ENCODE results near the gene PRICKLE1. TPM values are rescaled to one million over a fixed set of nuclear protein-coding genes. Genes with fewer than 3 reads are reported as not detected.
"Not testable (repeated sequence)": the region's sequence is repeated elsewhere in the genome, so short reads cannot be mapped to it uniquely, and the experiment has no call there.

PRICKLE1 gene
- total RNA-seq, 1 donor from 2014 or later, result 14.4 TPM

GRCh38 chr12:42568952-42569915, 20.3 kb downstream of the PRICKLE1 start:
- DNase-seq (no peak), ATAC-seq (ENCODE audit: poor library complexity) (peak; percentile 81)
- intact Hi-C loops (cut with DNase I), result loop anchor here (5.0 kb wide), 1 partner anchor 87 kb away; no protein-coding TSS in a partner anchor

- no peak for DNase-seq
- intact Hi-C loops (cut with DNase I), result loop anchor here (5.0 kb wide), 1 partner anchor 83 kb away; no protein-coding TSS in a partner anchor
Measured at GRCh38 chr12:42565633-42566032, 23.9 kb downstream of the PRICKLE1 start.

GRCh38 chr12:42564996-42565395, 24.6 kb downstream of the PRICKLE1 start:
- no peak for ATAC-seq (ENCODE audit: poor library complexity)

More at GRCh38 chr12:42565633-42566032, 23.9 kb downstream of the PRICKLE1 start:
- peak; percentile 79 for ATAC-seq (ENCODE audit: poor library complexity)

GRCh38 chr12:42564556-42564955, 25.0 kb downstream of the PRICKLE1 start:
- intact Hi-C loops (cut with DNase I), result no loop called here
- DNase-seq (no peak), ATAC-seq (ENCODE audit: poor library complexity) (no peak)

More at GRCh38 chr12:42564996-42565395, 24.6 kb downstream of the PRICKLE1 start:
- no peak for DNase-seq
- intact Hi-C loops (cut with DNase I), result loop anchor here (5.0 kb wide), 1 partner anchor 83 kb away; no protein-coding TSS in a partner anchor

- ATAC-seq (ENCODE audit: poor library complexity) (peak; percentile 78), DNase-seq (no peak)
- intact Hi-C loops (cut with DNase I), result no loop called here
Measured at GRCh38 chr12:42560977-42561376, 28.6 kb downstream of the PRICKLE1 start.

GRCh38 chr12:42557586-42558172, 31.9 kb downstream of the PRICKLE1 start:
- DNase-seq, result no peak
- intact Hi-C loops (cut with DNase I), result no loop called here
- peak; percentile 74 for ATAC-seq (ENCODE audit: poor library complexity)

- intact Hi-C loops (cut with DNase I), result no loop called here
- DNase-seq (no peak), ATAC-seq (ENCODE audit: poor library complexity) (peak; percentile 62)
Measured at GRCh38 chr12:42556917-42557316, 32.6 kb downstream of the PRICKLE1 start.

- intact Hi-C loops (cut with DNase I), result no loop called here
Measured at GRCh38 chr12:42552822-42553221, 36.7 kb downstream of the PRICKLE1 start.

GRCh38 chr12:42550800-42551199, 38.7 kb downstream of the PRICKLE1 start:
- ATAC-seq (ENCODE audit: poor library complexity), result no peak
- intact Hi-C loops (cut with DNase I), result no loop called here
- no peak for DNase-seq

More at GRCh38 chr12:42552822-42553221, 36.7 kb downstream of the PRICKLE1 start:
- ATAC-seq (ENCODE audit: poor library complexity) (no peak), DNase-seq (no peak)

GRCh38 chr12:42546709-42547108, 42.8 kb downstream of the PRICKLE1 start:
- DNase-seq (no peak), ATAC-seq (ENCODE audit: poor library complexity) (no peak)
- intact Hi-C loops (cut with DNase I), result no loop called here

GRCh38 chr12:42541965-42542364, 47.6 kb downstream of the PRICKLE1 start:
- intact Hi-C loops (cut with DNase I), result no loop called here
- no peak for DNase-seq
- ATAC-seq (ENCODE audit: poor library complexity), result no peak

GRCh38 chr12:42541308-42541707, 48.2 kb downstream of the PRICKLE1 start:
- intact Hi-C loops (cut with DNase I); ATAC-seq (ENCODE audit: poor library complexity); DNase-seq: not testable (repeated sequence)

- DNase-seq, result no peak
- intact Hi-C loops (cut with DNase I), result no loop called here
- no peak for ATAC-seq (ENCODE audit: poor library complexity)
Measured at GRCh38 chr12:42539696-42540095, 49.9 kb downstream of the PRICKLE1 start.

GRCh38 chr12:42538203-42538602, 51.3 kb downstream of the PRICKLE1 start:
- ATAC-seq (ENCODE audit: poor library complexity), result no peak

GRCh38 chr12:42534184-42534838, 55.2 kb downstream of the PRICKLE1 start:
- ATAC-seq (ENCODE audit: poor library complexity) (peak; percentile 81), DNase-seq (no peak)
- intact Hi-C loops (cut with DNase I), result no loop called here

More at GRCh38 chr12:42538203-42538602, 51.3 kb downstream of the PRICKLE1 start:
- intact Hi-C loops (cut with DNase I), result no loop called here
- DNase-seq, result no peak

- DNase-seq (no peak), ATAC-seq (ENCODE audit: poor library complexity) (no peak)
- intact Hi-C loops (cut with DNase I), result no loop called here
Measured at GRCh38 chr12:42530284-42530683, 59.3 kb downstream of the PRICKLE1 start.

- ATAC-seq (ENCODE audit: poor library complexity) (no peak), DNase-seq (no peak)
- intact Hi-C loops (cut with DNase I), result no loop called here
Measured at GRCh38 chr12:42525444-42525843, 64.1 kb downstream of the PRICKLE1 start.

GRCh38 chr12:42524716-42525115, 64.8 kb downstream of the PRICKLE1 start:
- ATAC-seq (ENCODE audit: poor library complexity) (no peak), DNase-seq (no peak)
- intact Hi-C loops (cut with DNase I), result no loop called here

- ATAC-seq (ENCODE audit: poor library complexity), result no peak
- intact Hi-C loops (cut with DNase I), result no loop called here
- no peak for DNase-seq
Measured at GRCh38 chr12:42516573-42516972, 73.0 kb downstream of the PRICKLE1 start.

All from Right ventricle myocardium superior (tissue), 1 donor.